ENCODE data around the gene ARL16.

GRCh38 chr17:81631482-81631881 is 52.1 kb downstream of the ARL16 start:
- TF ChIP-seq CTCF (IDR thresholded peaks at IDR 0.05) (no peak), POLR2A (IDR thresholded peaks at IDR 0.05) (no peak)
